ENCODE measurements around the gene GALNS. TPM values are rescaled to one million over a fixed set of nuclear protein-coding genes. Genes with fewer than 3 reads are reported as not detected.

GALNS gene
- total RNA-seq, 2 experiments from 2014 or later = 18.4 to 19.7 TPM

GRCh38 chr16:88764913-88765349 lies 91.8 kb downstream of the GALNS start:
- no peak overlapping the region for H3K4me3 Mint-ChIP-seq
- DNase-seq (no peak), ATAC-seq (ENCODE audit: poor library complexity) (no peak)
- Histone ChIP-seq H3K4me1 (ENCODE audit: insufficient read depth, low read length) (peaks cover 87% of the 10 kb centered on the region), H3K36me3 (ENCODE audit: insufficient read depth, low read length) (peaks cover 26% of the 10 kb centered on the region), H3K9me3 (ENCODE audit: control insufficient read depth in 1 of 2, insufficient read depth in 1 of 2, low read length in 2 of 2) (no peaks in the 10 kb centered on the region), H3K4me3 (ENCODE audit: low read length) (no peak overlapping the region), H3K27ac (ENCODE audit: low read depth in 1 of 2, low read length in 2 of 2) (no peak overlapping the region), H3K27me3 (ENCODE audit: control insufficient read depth in 1 of 2, insufficient read depth in 2 of 2, low read length in 2 of 2) (no peaks in the 10 kb centered on the region)
- H3K27ac Mint-ChIP-seq = no peak overlapping the region
- TF ChIP-seq CTCF (IDR thresholded peaks at IDR 0.05) = no peak
- H3K4me1 Mint-ChIP-seq (ENCODE audit: low read depth) = peaks cover 9% of the 10 kb centered on the region
- no peaks in the 10 kb centered on the region for H3K27me3 Mint-ChIP-seq
- CTCF ChIA-PET = no interaction called here
- H3K36me3 Mint-ChIP-seq (ENCODE audit: low read depth) = no peaks in the 10 kb centered on the region
- intact Hi-C loops (cut with DNase I, micrococcal nuclease) = no loop called here
- H3K9me3 Mint-ChIP-seq = no peaks in the 10 kb centered on the region
- POLR2A ChIA-PET = interaction anchor here (0.9 kb wide), 1 partner anchor 16 kb away, joined by 3 read pairs; no protein-coding TSS in a partner anchor

GRCh38 chr16:88764080-88764479 lies 92.7 kb downstream of the GALNS start:
- H3K9me3 Mint-ChIP-seq = no peaks in the 10 kb centered on the region
- DNase-seq = no peak
- intact Hi-C loops (cut with DNase I, micrococcal nuclease) = no loop called here
- H3K4me3 ChIP-seq (ENCODE audit: low read length) = no peak overlapping the region
- no peaks in the 10 kb centered on the region for H3K27me3 Mint-ChIP-seq
- peaks cover 20% of the 10 kb centered on the region for H3K36me3 ChIP-seq (ENCODE audit: insufficient read depth, low read length)
- H3K4me1 Mint-ChIP-seq (ENCODE audit: low read depth) = peaks cover 14% of the 10 kb centered on the region
- no peak for TF ChIP-seq CTCF (IDR thresholded peaks at IDR 0.05)
- H3K27ac Mint-ChIP-seq = no peak overlapping the region
- H3K27me3 ChIP-seq (ENCODE audit: control insufficient read depth in 1 of 2, insufficient read depth in 2 of 2, low read length in 2 of 2) = no peaks in the 10 kb centered on the region
- H3K4me3 Mint-ChIP-seq = no peak overlapping the region
- peaks cover 87% of the 10 kb centered on the region for H3K4me1 ChIP-seq (ENCODE audit: insufficient read depth, low read length)
- CTCF ChIA-PET = no interaction called here
- H3K27ac ChIP-seq (ENCODE audit: low read depth in 1 of 2, low read length in 2 of 2) = no peak overlapping the region
- POLR2A ChIA-PET = interaction anchor here (1.5 kb wide), 1 partner anchor 62 kb away, joined by 4 read pairs; no protein-coding TSS in a partner anchor
- H3K36me3 Mint-ChIP-seq (ENCODE audit: low read depth) = peaks cover 5% of the 10 kb centered on the region
- H3K9me3 ChIP-seq (ENCODE audit: control insufficient read depth in 1 of 2, insufficient read depth in 1 of 2, low read length in 2 of 2) = peaks cover 0 to 2% of the 10 kb centered on the region in 2 experiments
- ATAC-seq (ENCODE audit: poor library complexity) = no peak

Other genes starting within 250 kb of the GALNS start
- under 1 TPM in 1 of 2 experiments, not detected in 1; 0.77 TPM for gene IL17C, start 218.4 kb downstream of the GALNS start, total RNA-seq
- gene CYBA, start 205.9 kb downstream of the GALNS start, total RNA-seq = 100 to 1,000 TPM; 292 to 294 TPM
- 10 to 100 TPM; 74.2 to 76.9 TPM for gene MVD, start 193.9 kb downstream of the GALNS start, total RNA-seq
- gene SNAI3, start 170.4 kb downstream of the GALNS start, total RNA-seq = 1 to 10 TPM; 3.0 to 3.5 TPM
- gene RNF166, start 150.5 kb downstream of the GALNS start, total RNA-seq = 100 to 1,000 TPM; 334 to 355 TPM
- gene CTU2, start 150.4 kb downstream of the GALNS start, total RNA-seq = 10 to 100 TPM; 39.3 to 44.0 TPM
- 100 to 1,000 TPM; 142 to 146 TPM for gene PIEZO1, start 71.7 kb downstream of the GALNS start, total RNA-seq
- gene CDT1, start 53.2 kb downstream of the GALNS start, total RNA-seq = 1 to 10 TPM in 1 of 2 experiments, under 1 TPM in 1; 0.47 to 1.0 TPM
- 100 to 1,000 TPM; 153 to 154 TPM for gene APRT, start 45.0 kb downstream of the GALNS start, total RNA-seq
- 10 to 100 TPM; 48.0 to 48.2 TPM for gene TRAPPC2L, start 180 bp upstream of the GALNS start, total RNA-seq
- gene PABPN1L, start 9.7 kb upstream of the GALNS start, total RNA-seq = not detected
- gene CBFA2T3, start 120.3 kb upstream of the GALNS start, total RNA-seq = 1 to 10 TPM in 1 of 2 experiments, under 1 TPM in 1; 0.80 to 1.6 TPM
- gene ACSF3, start 236.9 kb upstream of the GALNS start, total RNA-seq = 10 to 100 TPM; 44.7 to 49.5 TPM